ENCODE measurements around the gene SCNN1A.
A peak's percentile ranks its signal among the peaks of the same experiment; 100 is the strongest.
"Not testable (repeated sequence)": the region's sequence is repeated elsewhere in the genome, so short reads cannot be mapped to it uniquely, and the experiment has no call there.

The SCNN1A gene

GRCh38 chr12:6346235-6346832 is 29.0 kb downstream of the SCNN1A start:
- no peak for DNase-seq

GRCh38 chr12:6345319-6346091 is 29.9 kb downstream of the SCNN1A start:
- DNase-seq = peak; percentile 69

GRCh38 chr12:6344101-6344660 is 31.2 kb downstream of the SCNN1A start:
- not testable (repeated sequence) for DNase-seq

- DNase-seq = no peak
These were observed 31.8 kb downstream of the SCNN1A start for GRCh38 chr12:6343518-6343917.

- no peak for DNase-seq
These were observed 33.0 kb downstream of the SCNN1A start for GRCh38 chr12:6342140-6342889.

GRCh38 chr12:6341417-6342139 is 33.8 kb downstream of the SCNN1A start, which contains the start of gene TNFRSF1A:
Gene TNFRSF1A (minus strand): TSS chr12:6342076. CDS start chr12:6341814, 262 bp downstream.
- DNase-seq = peak; percentile 62

- no peak for DNase-seq
These were observed 34.5 kb downstream of the SCNN1A start for GRCh38 chr12:6340745-6341416.

GRCh38 chr12:6340032-6340638 is 35.2 kb downstream of the SCNN1A start:
- peak; percentile 34 for DNase-seq

GRCh38 chr12:6338955-6339354 is 36.4 kb downstream of the SCNN1A start:
- no peak for DNase-seq

- DNase-seq = not testable (repeated sequence)
These were observed 36.8 kb downstream of the SCNN1A start for GRCh38 chr12:6338536-6338935.

GRCh38 chr12:6337958-6338433 is 37.4 kb downstream of the SCNN1A start:
- no peak for DNase-seq

GRCh38 chr12:6336889-6337853 is 38.2 kb downstream of the SCNN1A start:
- no peak for DNase-seq

- peak; percentile 78 for DNase-seq
These were observed 39.1 kb downstream of the SCNN1A start for GRCh38 chr12:6336079-6336888.

GRCh38 chr12:6335451-6336078 is 39.8 kb downstream of the SCNN1A start:
- peak; percentile 91 for DNase-seq

GRCh38 chr12:6334940-6335450 is 40.4 kb downstream of the SCNN1A start:
- no peak for DNase-seq

GRCh38 chr12:6334359-6334758 is 41.0 kb downstream of the SCNN1A start:
- DNase-seq = no peak

GRCh38 chr12:6333566-6333965 is 41.8 kb downstream of the SCNN1A start:
- DNase-seq = no peak

GRCh38 chr12:6333029-6333428 is 42.3 kb downstream of the SCNN1A start:
- DNase-seq = no peak

- DNase-seq = no peak
These were observed 42.9 kb downstream of the SCNN1A start for GRCh38 chr12:6332459-6332858.

Measured in activated CD4-positive, alpha-beta T cell treated with anti-CD3 and anti-CD28 coated beads for 48 hours (primary cell).